Activated naive CD8-positive, alpha-beta T cell (primary cell): ENCODE measurements around the gene ADCY4.
"Not testable (repeated sequence)": the region's sequence is repeated elsewhere in the genome, so short reads cannot be mapped to it uniquely, and the experiment has no call there.

ENCODE experiments used
- H3K27ac Mint-ChIP-seq: one replicate; pipeline ENCODE4 v1.8.0; 2021; ENCODE audit warnings: mixed read lengths
- H3K27me3 Mint-ChIP-seq: one replicate; pipeline ENCODE4 v1.8.0; 2021; ENCODE audit warnings: mixed read lengths
- H3K36me3 Mint-ChIP-seq: one replicate; pipeline ENCODE4 v1.8.0; 2021; ENCODE audit warnings: mixed read lengths
- H3K4me1 Mint-ChIP-seq: one replicate; pipeline ENCODE4 v1.8.0; 2021; ENCODE audit warnings: low read depth, mixed read lengths
- H3K4me3 Mint-ChIP-seq: one replicate; pipeline ENCODE4 v1.8.0; 2021; ENCODE audit warnings: mild to moderate bottlenecking, mixed read lengths
- H3K9me3 Mint-ChIP-seq: one replicate; pipeline ENCODE4 v1.8.0; 2021; ENCODE audit warnings: low read depth, mixed read lengths

The ADCY4 gene

DNA sequence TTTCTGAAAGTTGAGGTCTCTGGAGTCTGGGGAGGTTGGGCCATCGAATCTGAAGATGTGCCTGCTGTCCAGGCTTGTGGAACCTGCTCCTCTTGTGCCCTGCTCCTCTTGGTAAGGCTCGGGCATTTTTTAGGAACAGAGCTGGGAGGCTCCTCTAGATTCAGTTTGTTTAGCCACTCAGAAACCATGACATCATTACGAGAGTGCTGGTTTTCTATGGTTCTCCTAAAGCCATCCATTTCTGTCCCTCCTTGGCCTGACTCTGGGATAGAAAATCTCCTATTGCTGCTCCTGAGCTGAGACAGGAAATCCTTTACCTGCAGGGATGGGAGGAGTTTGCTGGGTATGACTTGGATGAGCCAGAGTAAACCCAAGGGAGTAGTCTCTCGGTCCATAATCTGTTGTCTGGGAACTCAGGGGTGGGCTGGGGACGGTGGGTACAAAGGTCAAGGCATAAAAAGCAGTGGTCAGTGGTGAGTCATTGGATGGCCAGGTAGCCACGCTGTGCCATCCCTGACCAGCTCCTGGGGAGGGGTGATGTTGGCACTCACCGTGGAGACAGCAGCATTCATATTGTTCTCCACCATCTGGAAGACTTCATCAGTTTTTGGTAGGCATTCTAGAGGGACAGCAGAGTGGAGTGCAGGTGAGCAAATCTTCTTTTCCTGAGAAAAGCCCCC, 2.4 kb upstream of the ADCY4 start:
- no peak overlapping the region for H3K27ac Mint-ChIP-seq
- peaks cover 2% of the 10 kb centered on the region for H3K36me3 Mint-ChIP-seq
- H3K27me3 Mint-ChIP-seq = peaks cover 4% of the 10 kb centered on the region
- H3K4me3 Mint-ChIP-seq = no peak overlapping the region
- H3K4me1 Mint-ChIP-seq = peaks cover 45% of the 10 kb centered on the region
- no peaks in the 10 kb centered on the region for H3K9me3 Mint-ChIP-seq

DNA sequence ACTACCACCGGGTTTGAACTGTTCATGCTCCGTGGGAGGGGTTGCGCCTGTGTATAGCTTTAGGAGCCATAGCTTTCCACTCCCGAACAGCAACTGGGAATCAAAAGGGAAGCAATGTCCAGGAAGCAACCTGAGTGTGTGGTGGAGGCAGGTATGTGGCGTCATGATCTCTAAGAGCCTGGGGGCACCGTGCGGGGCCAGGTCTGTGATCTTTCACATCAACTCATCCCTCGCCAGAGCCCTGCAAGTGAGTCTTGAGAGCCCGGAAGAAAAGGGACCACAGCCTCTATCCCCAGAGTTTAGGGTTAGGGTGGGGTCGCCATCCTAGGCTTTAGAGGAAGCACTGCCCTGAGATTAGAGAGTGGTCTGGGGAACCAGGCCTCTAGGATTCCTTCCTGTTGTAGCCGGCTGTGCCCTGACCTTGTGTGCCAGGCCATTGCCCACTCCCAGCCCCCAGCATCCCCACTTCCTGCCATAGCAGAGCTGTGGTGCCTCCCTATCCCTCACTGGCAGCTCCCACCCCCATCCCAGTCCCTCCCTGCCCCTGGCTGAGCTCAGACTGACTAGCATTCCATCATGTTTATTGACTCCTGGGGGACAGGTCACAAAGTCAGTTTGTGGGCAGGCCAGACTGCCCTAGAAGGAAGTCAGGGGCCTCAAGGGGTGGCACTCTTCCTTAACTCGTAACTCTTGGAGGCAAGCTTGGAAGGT, 745 bp upstream of the ADCY4 start:
- Mint-ChIP-seq H3K27me3 (peaks cover 7% of the 10 kb centered on the region), H3K4me3 (peak overlapping the region; percentile 61), H3K27ac (no peak overlapping the region), H3K9me3 (no peaks in the 10 kb centered on the region), H3K36me3 (peaks cover 2% of the 10 kb centered on the region), H3K4me1 (peaks cover 53% of the 10 kb centered on the region)

DNA sequence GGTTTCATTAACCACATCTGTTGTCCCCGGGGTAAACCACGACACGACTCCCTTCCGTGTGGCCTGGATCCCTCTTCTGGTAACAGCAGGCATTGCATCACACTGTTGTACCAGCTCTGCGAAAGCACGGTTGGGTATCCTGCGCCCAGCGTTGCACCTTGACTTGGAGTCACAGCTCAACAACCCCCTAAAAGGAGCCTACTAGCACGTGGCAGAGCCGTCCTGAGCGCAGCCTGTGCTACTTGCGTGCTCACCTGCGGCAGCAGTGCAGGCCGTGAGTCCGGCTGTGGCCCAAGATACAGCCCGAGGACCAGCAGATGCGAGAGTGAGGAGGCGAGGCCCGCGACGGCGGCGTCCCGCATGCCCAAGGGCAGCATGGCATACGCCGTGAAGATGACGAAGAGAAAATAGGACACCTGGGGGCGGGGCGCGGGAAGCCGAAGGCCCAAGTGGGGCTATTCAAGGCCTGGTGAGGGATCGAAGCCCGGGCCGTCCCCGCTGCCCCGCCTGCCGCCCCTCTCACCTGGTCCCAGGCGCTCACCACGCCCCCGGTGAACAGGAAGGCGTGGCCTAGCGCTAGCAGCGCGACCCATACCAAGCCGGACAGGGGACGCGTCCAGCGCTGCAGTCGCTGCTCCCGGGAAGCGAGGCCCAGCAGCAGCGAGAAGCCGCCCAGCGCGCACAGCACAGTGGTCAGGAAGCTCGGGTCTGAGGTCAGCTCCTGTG, 2.4 kb downstream of the ADCY4 start:
- peak overlapping the region; percentile 92 for H3K4me3 Mint-ChIP-seq
- H3K4me1 Mint-ChIP-seq = peaks cover 45% of the 10 kb centered on the region
- peaks cover 8% of the 10 kb centered on the region for H3K27me3 Mint-ChIP-seq
- H3K9me3 Mint-ChIP-seq = no peaks in the 10 kb centered on the region
- peaks cover 2% of the 10 kb centered on the region for H3K36me3 Mint-ChIP-seq
- H3K27ac Mint-ChIP-seq = peak overlapping the region; percentile 82

DNA sequence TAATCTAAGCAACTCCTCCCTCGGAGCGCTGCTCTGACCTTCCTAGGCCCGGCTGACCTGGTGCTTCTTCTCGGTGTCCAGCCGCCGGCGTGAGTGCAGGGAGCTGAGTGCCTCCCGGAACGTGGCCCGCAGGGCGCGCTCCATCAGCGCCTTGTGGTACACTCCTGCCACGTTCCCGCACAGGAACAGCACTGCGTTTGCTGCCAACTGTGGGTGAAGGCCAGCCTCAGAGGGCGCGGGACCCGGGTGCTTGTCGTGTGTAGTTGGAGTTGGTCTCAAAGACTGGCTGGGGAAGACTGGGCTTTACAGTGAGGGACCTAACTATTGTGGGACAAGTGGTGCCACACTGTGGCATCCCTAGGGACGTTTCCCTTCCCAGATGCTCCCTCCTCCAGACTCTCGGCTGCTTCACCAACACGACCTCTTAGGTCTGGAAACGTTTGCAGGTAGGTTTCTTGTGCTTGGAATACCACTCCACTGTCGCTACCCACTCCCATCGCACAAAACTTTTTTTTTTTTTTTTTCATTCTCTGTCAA, 3.1 kb downstream of the ADCY4 start:
- H3K4me1 Mint-ChIP-seq = peaks cover 49% of the 10 kb centered on the region
- H3K27me3 Mint-ChIP-seq = peaks cover 8% of the 10 kb centered on the region
- peaks cover 2% of the 10 kb centered on the region for H3K36me3 Mint-ChIP-seq
- H3K27ac Mint-ChIP-seq = peak overlapping the region; percentile 82
- H3K9me3 Mint-ChIP-seq = no peaks in the 10 kb centered on the region
- H3K4me3 Mint-ChIP-seq = peak overlapping the region; percentile 92

DNA sequence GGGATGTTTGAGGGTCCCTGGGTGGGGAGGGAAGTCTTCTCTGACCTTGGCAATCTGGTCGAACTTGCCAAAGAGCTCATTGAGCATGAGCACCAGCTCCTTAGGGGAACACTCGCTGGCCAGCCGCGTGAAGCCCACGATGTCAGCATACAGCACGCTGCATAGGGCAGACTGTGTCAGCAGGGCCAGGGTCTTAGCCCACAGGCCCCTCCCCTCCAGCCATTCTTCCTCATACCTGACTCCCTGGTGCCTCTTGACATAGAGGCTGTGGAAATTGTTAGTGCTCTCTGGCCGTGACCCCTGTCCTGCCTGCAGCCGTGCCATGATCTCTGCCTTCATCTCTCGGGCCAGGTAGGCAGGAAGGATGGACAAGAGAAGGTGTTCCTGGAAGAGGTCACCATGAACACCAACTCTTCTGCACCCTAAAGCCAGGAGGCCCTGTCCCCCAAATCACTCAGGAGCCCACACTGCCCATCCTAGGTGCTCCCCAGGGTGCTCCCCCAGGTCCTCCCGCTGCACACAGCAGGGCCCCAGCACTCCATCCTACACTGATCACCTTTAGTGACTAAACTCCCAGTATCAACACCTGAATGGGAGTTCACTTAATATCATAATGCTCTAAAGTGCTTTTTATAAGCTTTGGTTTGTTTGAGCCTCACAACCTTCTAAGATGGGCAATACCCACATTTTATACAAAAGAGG, 3.7 kb downstream of the ADCY4 start:
- no peaks in the 10 kb centered on the region for H3K9me3 Mint-ChIP-seq
- no peak overlapping the region for H3K4me3 Mint-ChIP-seq
- H3K36me3 Mint-ChIP-seq = peaks cover 1% of the 10 kb centered on the region
- no peak overlapping the region for H3K27ac Mint-ChIP-seq
- H3K4me1 Mint-ChIP-seq = peaks cover 47% of the 10 kb centered on the region
- H3K27me3 Mint-ChIP-seq = peaks cover 8% of the 10 kb centered on the region

DNA sequence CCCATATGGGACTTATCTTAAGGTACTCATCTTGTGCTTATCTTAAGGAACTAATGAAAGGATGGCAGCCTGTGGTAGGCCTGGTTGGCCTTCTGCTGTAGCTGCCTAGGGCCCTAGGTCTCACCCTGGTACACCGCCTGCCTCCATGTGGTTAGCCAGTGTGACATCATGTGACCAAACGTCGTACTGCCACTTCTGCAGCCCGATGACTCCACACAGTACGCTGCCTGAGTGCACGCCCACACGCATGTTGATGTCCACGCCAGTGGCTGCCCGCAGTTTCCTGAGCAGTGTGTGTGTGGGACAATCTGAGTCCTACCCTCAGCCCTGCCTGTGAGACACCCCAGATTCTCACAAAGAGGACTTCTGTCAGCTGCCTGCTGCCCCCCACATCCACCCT, 5.1 kb downstream of the ADCY4 start:
- no peak overlapping the region for H3K4me3 Mint-ChIP-seq
- H3K9me3 Mint-ChIP-seq = no peaks in the 10 kb centered on the region
- no peaks in the 10 kb centered on the region for H3K36me3 Mint-ChIP-seq
- no peak overlapping the region for H3K27ac Mint-ChIP-seq
- H3K27me3 Mint-ChIP-seq = peaks cover 6% of the 10 kb centered on the region
- H3K4me1 Mint-ChIP-seq = peaks cover 41% of the 10 kb centered on the region

- Mint-ChIP-seq H3K9me3 (no peaks in the 10 kb centered on the region), H3K27ac (no peak overlapping the region), H3K4me3 (no peak overlapping the region), H3K36me3 (no peaks in the 10 kb centered on the region), H3K27me3 (peaks cover 6% of the 10 kb centered on the region), H3K4me1 (peaks cover 39% of the 10 kb centered on the region)
Measured at GRCh38 chr14:24329073-24329663, 5.7 kb downstream of the ADCY4 start.

GRCh38 chr14:24327914-24328313, 7.0 kb downstream of the ADCY4 start:
- H3K27ac Mint-ChIP-seq, H3K36me3 Mint-ChIP-seq, H3K4me3 Mint-ChIP-seq, H3K9me3 Mint-ChIP-seq, H3K27me3 Mint-ChIP-seq: not testable (repeated sequence)
- peaks cover 28% of the 10 kb centered on the region for H3K4me1 Mint-ChIP-seq

- Mint-ChIP-seq H3K27me3 (peaks cover 5% of the 10 kb centered on the region), H3K4me3 (no peak overlapping the region), H3K4me1 (peaks cover 23% of the 10 kb centered on the region), H3K36me3 (no peaks in the 10 kb centered on the region), H3K9me3 (no peaks in the 10 kb centered on the region), H3K27ac (no peak overlapping the region)
Measured at GRCh38 chr14:24327303-24327702, 7.6 kb downstream of the ADCY4 start.

GRCh38 chr14:24325963-24326362, 8.9 kb downstream of the ADCY4 start:
- Mint-ChIP-seq H3K9me3 (no peaks in the 10 kb centered on the region), H3K4me1 (peaks cover 16% of the 10 kb centered on the region), H3K36me3 (no peaks in the 10 kb centered on the region), H3K27ac (no peak overlapping the region), H3K4me3 (no peak overlapping the region), H3K27me3 (peaks cover 1% of the 10 kb centered on the region)

GRCh38 chr14:24325041-24325530, 9.8 kb downstream of the ADCY4 start:
- no peaks in the 10 kb centered on the region for H3K36me3 Mint-ChIP-seq
- H3K9me3 Mint-ChIP-seq = no peaks in the 10 kb centered on the region
- no peak overlapping the region for H3K4me3 Mint-ChIP-seq
- H3K4me1 Mint-ChIP-seq = peaks cover 12% of the 10 kb centered on the region
- H3K27ac Mint-ChIP-seq = no peak overlapping the region
- H3K27me3 Mint-ChIP-seq = peaks cover under 1% of the 10 kb centered on the region

DNA sequence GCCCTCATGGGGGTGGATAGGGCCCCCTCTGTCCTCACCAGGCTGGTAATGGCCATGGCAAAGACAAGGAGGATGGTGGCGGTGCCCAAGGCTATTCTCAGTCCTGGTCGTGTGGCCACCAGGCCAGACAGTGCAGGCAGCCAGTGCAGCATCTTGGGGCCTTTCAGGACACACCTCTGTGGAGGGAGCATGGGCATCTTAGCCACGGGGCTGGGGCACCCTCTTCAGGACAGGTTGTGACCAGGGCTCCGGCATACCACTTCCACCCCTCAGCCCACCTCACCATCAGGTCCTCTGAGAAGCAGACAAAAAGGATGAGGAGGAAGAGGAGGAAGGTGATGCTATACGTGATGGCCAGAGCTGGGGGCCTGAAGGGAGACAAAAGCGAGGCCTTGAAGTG, 10.8 kb downstream of the ADCY4 start:
- H3K4me1 Mint-ChIP-seq = peaks cover 10% of the 10 kb centered on the region
- H3K36me3 Mint-ChIP-seq = no peaks in the 10 kb centered on the region
- no peaks in the 10 kb centered on the region for H3K9me3 Mint-ChIP-seq
- H3K27me3 Mint-ChIP-seq = no peaks in the 10 kb centered on the region
- no peak overlapping the region for H3K4me3 Mint-ChIP-seq
- no peak overlapping the region for H3K27ac Mint-ChIP-seq

DNA sequence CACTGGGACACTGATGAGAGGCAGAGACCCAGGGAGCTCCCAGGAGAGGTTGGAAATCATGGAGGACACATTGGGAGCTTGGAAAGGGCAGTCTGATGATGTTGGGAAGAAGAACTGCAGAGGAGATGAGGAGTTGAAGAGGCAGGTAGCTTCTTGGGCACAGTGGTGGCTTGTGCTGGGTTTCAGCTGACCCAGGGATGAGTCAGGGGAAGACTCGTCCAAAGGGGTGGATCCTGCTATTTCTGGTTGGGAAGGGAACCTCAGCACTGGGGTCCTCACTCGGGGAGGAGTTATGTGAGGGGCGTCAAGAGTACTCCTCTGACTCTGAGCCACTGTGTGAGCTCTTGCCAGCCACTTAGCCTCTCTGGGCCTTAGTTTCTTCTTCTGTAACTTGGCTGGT, 11.5 kb downstream of the ADCY4 start:
- Mint-ChIP-seq H3K36me3 (no peaks in the 10 kb centered on the region), H3K27me3 (no peaks in the 10 kb centered on the region), H3K4me1 (peaks cover 9% of the 10 kb centered on the region), H3K9me3 (no peaks in the 10 kb centered on the region), H3K4me3 (no peak overlapping the region), H3K27ac (no peak overlapping the region)

- Mint-ChIP-seq H3K4me3 (no peak overlapping the region), H3K36me3 (no peaks in the 10 kb centered on the region), H3K27ac (no peak overlapping the region), H3K4me1 (peaks cover 9% of the 10 kb centered on the region), H3K9me3 (no peaks in the 10 kb centered on the region), H3K27me3 (no peaks in the 10 kb centered on the region)
Measured at GRCh38 chr14:24322672-24323071, 12.2 kb downstream of the ADCY4 start.
